NT2/D1 (cell line): ENCODE results near the gene EIF4G1.

ENCODE experiments used
- SUZ12 ChIP-seq: IDR thresholded peaks from 2 replicates; pipeline ENCODE4 v1.6.1; 2011; ENCODE audit not compliant: insufficient read length, insufficient read depth; ENCODE audit errors: extremely low read depth
- YY1 ChIP-seq: IDR thresholded peaks from 2 replicates; pipeline ENCODE4 v1.6.1; 2011; ENCODE audit not compliant: insufficient read length, insufficient read depth
- ZNF274 ChIP-seq: IDR thresholded peaks from 2 replicates; pipeline ENCODE4 v1.6.1; 2011; ENCODE audit warnings: mild to moderate bottlenecking, low read depth, low read length

DNA sequence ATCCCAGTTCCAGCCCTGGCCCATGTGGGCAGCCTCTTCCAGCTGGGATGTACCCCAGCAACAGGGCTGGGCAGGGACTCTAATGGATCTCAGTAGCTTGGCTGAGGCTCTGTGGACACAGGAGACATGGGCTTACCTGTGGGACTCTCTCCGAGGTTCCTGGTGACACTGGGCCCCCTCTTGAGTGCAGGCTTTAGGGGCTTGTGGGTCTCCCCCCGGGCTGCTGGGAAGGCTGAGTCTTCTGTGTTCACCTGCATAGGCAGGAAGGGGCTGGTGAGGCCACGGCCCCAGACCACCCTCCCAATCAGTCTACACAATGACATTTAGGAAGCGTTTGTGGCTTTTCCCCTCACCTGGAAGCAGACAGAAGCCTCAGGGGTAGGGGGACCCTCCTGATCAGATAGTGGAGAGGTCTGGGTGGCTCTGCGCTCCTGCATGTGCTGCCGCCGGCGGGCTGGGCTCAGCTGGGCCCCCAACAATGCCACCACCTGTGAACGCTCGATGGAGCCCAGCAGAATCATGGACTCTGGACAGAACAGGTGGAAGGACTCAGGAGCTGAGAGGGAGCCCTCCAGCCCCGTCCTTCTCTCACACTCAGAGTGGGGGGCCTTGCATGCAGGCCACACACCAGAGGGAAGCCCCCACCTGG lies 38.6 kb downstream of the EIF4G1 start:
- TF ChIP-seq SUZ12 (no peak), ZNF274 (no peak), YY1 (no peak)
